ENCODE data around the gene ACE. TPM values are rescaled to one million over a fixed set of nuclear protein-coding genes. Genes with fewer than 3 reads are reported as not detected.

ACE gene
- total RNA-seq = 10.3 and 16.0 TPM in 2 replicates

GRCh38 chr17:63476854-63477479 is at the start of gene ACE:
Gene ACE, plus strand, starts transcription at chr17:63477061. Its CDS starts 34 bp downstream, at chr17:63477095.
- intact Hi-C loops (cut with micrococcal nuclease) = no loop called here

- intact Hi-C loops (cut with micrococcal nuclease) = loop anchor here (5.0 kb wide), 2 partner anchors 268 to 398 kb away; partner anchors contain the start of genes FTSJ3 and PSMC5
Observed at GRCh38 chr17:63429766-63430165, 47.1 kb upstream of the ACE start.

GRCh38 chr17:63430223-63430622 is 46.6 kb upstream of the ACE start:
- intact Hi-C loops (cut with micrococcal nuclease) = no loop called here

- intact Hi-C loops (cut with micrococcal nuclease) = no loop called here
Observed at GRCh38 chr17:63431618-63431938, 45.3 kb upstream of the ACE start.

GRCh38 chr17:63431939-63432804 is 44.7 kb upstream of the ACE start:
- intact Hi-C loops (cut with micrococcal nuclease) = no loop called here

- intact Hi-C loops (cut with micrococcal nuclease) = no loop called here
Observed at GRCh38 chr17:63433746-63434591, 42.9 kb upstream of the ACE start.

- intact Hi-C loops (cut with micrococcal nuclease) = no loop called here
Observed at GRCh38 chr17:63434951-63435571, 41.8 kb upstream of the ACE start.

- intact Hi-C loops (cut with micrococcal nuclease) = no loop called here
Observed at GRCh38 chr17:63435681-63436522, 41.0 kb upstream of the ACE start.

- intact Hi-C loops (cut with micrococcal nuclease) = no loop called here
Observed at GRCh38 chr17:63436523-63437110, 40.2 kb upstream of the ACE start.

- intact Hi-C loops (cut with micrococcal nuclease) = loop anchor here (2.0 kb wide), 1 partner anchor 335 kb away; the partner anchor contains the start of gene CCDC47
Observed at GRCh38 chr17:63437287-63438091, 39.4 kb upstream of the ACE start.

GRCh38 chr17:63438092-63439051 is 38.5 kb upstream of the ACE start:
- intact Hi-C loops (cut with micrococcal nuclease) = loop anchor here (2.0 kb wide), 1 partner anchor 334 kb away; the partner anchor contains the start of gene CCDC47

- intact Hi-C loops (cut with micrococcal nuclease) = loop anchor here (2.0 kb wide), 1 partner anchor 333 kb away; the partner anchor contains the start of gene CCDC47
Observed at GRCh38 chr17:63439687-63440086, 37.2 kb upstream of the ACE start.

- intact Hi-C loops (cut with micrococcal nuclease) = no loop called here
Observed at GRCh38 chr17:63440127-63440769, 36.6 kb upstream of the ACE start.

- intact Hi-C loops (cut with micrococcal nuclease) = no loop called here
Observed at GRCh38 chr17:63440770-63441335, 36.0 kb upstream of the ACE start.

GRCh38 chr17:63441654-63442053 is 35.2 kb upstream of the ACE start:
- intact Hi-C loops (cut with micrococcal nuclease) = no loop called here

GRCh38 chr17:63442074-63442473 is 34.8 kb upstream of the ACE start:
- intact Hi-C loops (cut with micrococcal nuclease) = no loop called here

GRCh38 chr17:63442549-63443035 is 34.3 kb upstream of the ACE start:
- intact Hi-C loops (cut with micrococcal nuclease) = no loop called here
